ENCODE results near the gene RHBDL1.

DNA sequence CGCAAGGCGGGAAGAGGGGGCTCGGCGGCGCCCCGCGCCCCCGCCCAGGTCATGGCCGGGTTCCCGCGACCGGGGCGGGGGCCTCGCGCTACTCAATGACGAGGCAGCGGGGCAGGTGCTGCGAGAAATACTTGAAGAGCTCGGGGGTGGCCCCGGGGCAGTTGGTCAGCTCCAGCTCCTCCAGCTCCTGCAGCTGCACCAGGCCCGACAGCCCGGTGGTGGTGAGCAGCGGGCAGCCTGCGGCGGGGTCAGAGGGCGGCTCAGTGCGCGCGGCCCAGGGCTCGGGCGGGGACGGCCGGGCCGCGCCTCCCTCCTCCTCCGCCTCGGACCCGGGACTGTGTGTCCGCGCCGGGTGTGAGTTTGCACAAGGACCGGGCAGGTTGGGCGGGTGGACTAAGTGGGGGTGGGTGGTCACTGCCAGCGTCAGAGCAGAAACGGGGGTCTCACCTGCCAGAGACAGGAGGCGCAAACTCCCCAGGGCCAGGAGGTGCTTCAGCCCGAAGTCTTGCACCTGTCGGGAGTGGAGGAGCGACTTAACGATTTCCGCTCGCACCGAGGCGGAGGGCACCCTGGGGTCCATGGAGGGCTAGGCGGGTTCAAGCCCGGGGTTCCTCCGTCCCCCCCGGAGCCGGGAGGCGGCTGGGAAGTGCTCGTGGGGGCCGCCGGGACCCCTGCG is 18.9 kb downstream of the RHBDL1 start:
- TF ChIP-seq, protein P1, sequence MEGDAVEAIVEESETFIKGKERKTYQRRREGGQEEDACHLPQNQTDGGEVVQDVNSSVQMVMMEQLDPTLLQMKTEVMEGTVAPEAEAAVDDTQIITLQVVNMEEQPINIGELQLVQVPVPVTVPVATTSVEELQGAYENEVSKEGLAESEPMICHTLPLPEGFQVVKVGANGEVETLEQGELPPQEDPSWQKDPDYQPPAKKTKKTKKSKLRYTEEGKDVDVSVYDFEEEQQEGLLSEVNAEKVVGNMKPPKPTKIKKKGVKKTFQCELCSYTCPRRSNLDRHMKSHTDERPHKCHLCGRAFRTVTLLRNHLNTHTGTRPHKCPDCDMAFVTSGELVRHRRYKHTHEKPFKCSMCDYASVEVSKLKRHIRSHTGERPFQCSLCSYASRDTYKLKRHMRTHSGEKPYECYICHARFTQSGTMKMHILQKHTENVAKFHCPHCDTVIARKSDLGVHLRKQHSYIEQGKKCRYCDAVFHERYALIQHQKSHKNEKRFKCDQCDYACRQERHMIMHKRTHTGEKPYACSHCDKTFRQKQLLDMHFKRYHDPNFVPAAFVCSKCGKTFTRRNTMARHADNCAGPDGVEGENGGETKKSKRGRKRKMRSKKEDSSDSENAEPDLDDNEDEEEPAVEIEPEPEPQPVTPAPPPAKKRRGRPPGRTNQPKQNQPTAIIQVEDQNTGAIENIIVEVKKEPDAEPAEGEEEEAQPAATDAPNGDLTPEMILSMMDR (IDR thresholded peaks at IDR 0.05), result no peak
- TF ChIP-seq ZFX (IDR thresholded peaks at IDR 0.05; ENCODE audit: borderline replicate concordance), result no peak

All from 22Rv1 (cell line).